Ishikawa (cell line): ENCODE results near the gene FGF12.

Experiments
- CEBPB ChIP-seq: IDR thresholded peaks from 2 replicates; pipeline ENCODE4 v1.6.1; 2012
- CREB1 ChIP-seq: IDR thresholded peaks from 2 replicates; pipeline ENCODE4 v1.6.1; 2012; ENCODE audit warnings: low read depth
- EGR1 ChIP-seq: IDR thresholded peaks from 2 replicates; pipeline ENCODE4 v1.6.1; 2012
- EP300 ChIP-seq: IDR thresholded peaks from 2 replicates; pipeline ENCODE4 v1.6.1; 2012; ENCODE audit warnings: borderline replicate concordance
- FOXM1 ChIP-seq: IDR thresholded peaks from 2 replicates; pipeline ENCODE4 v1.6.1; 2012; ENCODE audit warnings: low read depth, borderline replicate concordance
- NFIC ChIP-seq: IDR thresholded peaks from 2 replicates; pipeline ENCODE4 v1.6.1; 2012
- RAD21 ChIP-seq: IDR thresholded peaks from 2 replicates; pipeline ENCODE4 v1.6.1; 2012; ENCODE audit warnings: low read depth
- TAF1 ChIP-seq: IDR thresholded peaks from 2 replicates; pipeline ENCODE4 v1.6.1; 2012; ENCODE audit warnings: low read depth, mild to moderate bottlenecking
- TCF12 ChIP-seq: IDR thresholded peaks from 2 replicates; pipeline ENCODE4 v1.6.1; 2012; ENCODE audit warnings: low read depth
- TEAD4 ChIP-seq: IDR thresholded peaks from 2 replicates; pipeline ENCODE4 v1.6.1; 2012
- YY1 ChIP-seq: IDR thresholded peaks from 2 replicates; pipeline ENCODE4 v1.6.1; 2012; ENCODE audit warnings: low read depth
- ZBTB7A ChIP-seq: IDR thresholded peaks from 2 replicates; pipeline ENCODE4 v1.6.1; 2012; ENCODE audit warnings: low read depth
- TF ChIP-seq, protein P1 (sequence below): IDR thresholded peaks from 2 replicates; pipeline ENCODE4 v1.6.1; 2012; ENCODE audit warnings: low read depth, mild to moderate bottlenecking
- TF ChIP-seq, protein P2 (sequence below): IDR thresholded peaks from 2 replicates; pipeline ENCODE4 v1.6.1; 2012
- TF ChIP-seq, protein P3 (sequence below): IDR thresholded peaks from 2 replicates; pipeline ENCODE4 v1.6.1; 2012

Gene FGF12

DNA sequence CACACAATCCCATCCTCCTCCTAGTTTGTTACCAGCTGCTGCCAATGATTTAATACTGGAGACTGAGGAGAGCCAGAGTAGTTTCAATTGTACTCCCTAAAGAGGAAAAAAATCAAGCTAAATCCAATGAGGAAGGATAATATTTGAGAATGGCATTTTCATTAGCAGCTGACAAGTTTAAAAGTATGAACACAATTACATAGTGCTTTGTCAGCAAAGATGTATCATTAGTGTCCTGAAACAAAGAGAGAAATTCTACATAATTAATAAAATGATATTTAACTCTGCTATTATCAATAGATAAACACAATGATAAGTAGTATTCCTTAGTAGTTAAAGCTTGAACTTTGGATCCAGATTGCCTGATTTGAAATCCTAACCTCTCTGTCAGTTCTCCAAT is 163.9 kb downstream of the FGF12 start:
- TF ChIP-seq RAD21 (no peak), EGR1 (no peak), CEBPB (no peak), CREB1 (no peak), FOXM1 (no peak), EP300 (no peak), TEAD4 (no peak), YY1 (no peak), TAF1 (no peak), TCF12 (no peak), ZBTB7A (no peak), NFIC (no peak)
- TF ChIP-seq, protein P1, sequence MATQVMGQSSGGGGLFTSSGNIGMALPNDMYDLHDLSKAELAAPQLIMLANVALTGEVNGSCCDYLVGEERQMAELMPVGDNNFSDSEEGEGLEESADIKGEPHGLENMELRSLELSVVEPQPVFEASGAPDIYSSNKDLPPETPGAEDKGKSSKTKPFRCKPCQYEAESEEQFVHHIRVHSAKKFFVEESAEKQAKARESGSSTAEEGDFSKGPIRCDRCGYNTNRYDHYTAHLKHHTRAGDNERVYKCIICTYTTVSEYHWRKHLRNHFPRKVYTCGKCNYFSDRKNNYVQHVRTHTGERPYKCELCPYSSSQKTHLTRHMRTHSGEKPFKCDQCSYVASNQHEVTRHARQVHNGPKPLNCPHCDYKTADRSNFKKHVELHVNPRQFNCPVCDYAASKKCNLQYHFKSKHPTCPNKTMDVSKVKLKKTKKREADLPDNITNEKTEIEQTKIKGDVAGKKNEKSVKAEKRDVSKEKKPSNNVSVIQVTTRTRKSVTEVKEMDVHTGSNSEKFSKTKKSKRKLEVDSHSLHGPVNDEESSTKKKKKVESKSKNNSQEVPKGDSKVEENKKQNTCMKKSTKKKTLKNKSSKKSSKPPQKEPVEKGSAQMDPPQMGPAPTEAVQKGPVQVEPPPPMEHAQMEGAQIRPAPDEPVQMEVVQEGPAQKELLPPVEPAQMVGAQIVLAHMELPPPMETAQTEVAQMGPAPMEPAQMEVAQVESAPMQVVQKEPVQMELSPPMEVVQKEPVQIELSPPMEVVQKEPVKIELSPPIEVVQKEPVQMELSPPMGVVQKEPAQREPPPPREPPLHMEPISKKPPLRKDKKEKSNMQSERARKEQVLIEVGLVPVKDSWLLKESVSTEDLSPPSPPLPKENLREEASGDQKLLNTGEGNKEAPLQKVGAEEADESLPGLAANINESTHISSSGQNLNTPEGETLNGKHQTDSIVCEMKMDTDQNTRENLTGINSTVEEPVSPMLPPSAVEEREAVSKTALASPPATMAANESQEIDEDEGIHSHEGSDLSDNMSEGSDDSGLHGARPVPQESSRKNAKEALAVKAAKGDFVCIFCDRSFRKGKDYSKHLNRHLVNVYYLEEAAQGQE, result no peak
- TF ChIP-seq, protein P2, sequence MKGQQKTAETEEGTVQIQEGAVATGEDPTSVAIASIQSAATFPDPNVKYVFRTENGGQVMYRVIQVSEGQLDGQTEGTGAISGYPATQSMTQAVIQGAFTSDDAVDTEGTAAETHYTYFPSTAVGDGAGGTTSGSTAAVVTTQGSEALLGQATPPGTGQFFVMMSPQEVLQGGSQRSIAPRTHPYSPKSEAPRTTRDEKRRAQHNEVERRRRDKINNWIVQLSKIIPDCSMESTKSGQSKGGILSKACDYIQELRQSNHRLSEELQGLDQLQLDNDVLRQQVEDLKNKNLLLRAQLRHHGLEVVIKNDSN, result no peak
- TF ChIP-seq, protein P3, sequence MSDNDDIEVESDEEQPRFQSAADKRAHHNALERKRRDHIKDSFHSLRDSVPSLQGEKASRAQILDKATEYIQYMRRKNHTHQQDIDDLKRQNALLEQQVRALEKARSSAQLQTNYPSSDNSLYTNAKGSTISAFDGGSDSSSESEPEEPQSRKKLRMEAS, result no peak

DNA sequence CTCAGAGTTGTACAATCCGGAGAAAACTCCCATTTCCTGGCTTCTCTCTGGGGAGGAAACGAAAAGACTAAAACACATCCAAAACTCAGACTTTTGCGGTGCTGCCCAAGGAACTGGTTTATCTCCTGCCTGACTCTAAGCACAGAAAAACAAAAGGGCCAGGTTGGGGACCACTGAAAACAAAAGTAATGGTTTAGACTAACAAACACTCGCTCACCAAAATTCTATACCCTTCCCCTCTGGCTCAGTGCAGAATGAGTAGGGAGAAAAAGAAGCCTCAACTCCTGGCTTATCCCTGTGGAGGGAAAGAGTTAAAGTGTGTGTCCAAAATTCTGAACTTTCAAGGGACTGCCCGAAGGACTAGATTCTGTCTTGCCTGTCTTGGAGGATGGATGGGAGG is 173.6 kb downstream of the FGF12 start:
- TF ChIP-seq CREB1 (no peak), RAD21 (no peak), EGR1 (no peak), FOXM1 (no peak), TEAD4 (no peak), TAF1 (no peak), NFIC (no peak), YY1 (no peak), ZBTB7A (no peak), TCF12 (no peak), EP300 (no peak), CEBPB (no peak)
- TF ChIP-seq, protein P3, result no peak
- TF ChIP-seq, protein P1, result no peak
- TF ChIP-seq, protein P2, result no peak

DNA sequence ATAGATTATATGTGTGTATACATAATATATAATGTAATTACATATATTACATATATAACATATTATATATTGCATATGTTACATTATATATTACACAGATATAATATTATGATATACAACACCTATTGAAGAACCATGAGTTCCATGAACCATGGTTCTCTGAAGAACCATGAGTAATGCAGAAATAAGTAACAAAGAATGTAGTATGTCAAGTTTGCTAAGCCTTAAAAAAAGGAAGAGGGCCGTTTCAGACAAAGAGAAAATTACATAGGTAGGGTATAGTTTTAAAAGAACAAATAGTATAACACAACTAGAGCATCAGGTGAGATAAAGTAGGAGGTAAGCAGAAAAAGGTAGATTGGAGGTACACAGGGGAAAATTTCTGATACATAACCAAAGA is 177.0 kb downstream of the FGF12 start:
- TF ChIP-seq, protein P1, result no peak
- TF ChIP-seq CEBPB (no peak), YY1 (no peak), ZBTB7A (no peak)
- TF ChIP-seq, protein P2, result no peak

DNA sequence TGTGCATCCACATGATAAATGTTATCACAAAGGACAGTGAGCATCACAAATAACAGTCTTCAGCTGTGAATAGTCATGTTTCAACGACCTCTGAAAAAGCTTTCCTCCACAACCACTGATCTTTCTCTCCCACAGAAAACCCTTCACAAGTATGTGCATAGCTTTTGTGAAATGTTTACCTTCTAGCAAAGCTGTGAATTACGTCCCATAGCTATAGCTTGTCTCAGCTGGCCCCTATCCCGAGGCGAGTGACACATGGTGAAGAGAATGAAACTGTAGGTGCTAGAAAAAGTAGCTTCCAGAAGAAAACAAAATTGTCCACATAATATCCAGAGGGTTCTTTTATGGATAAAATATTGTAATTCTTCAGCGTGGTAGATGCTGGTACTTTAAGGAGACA is 182.0 kb downstream of the FGF12 start:
- TF ChIP-seq NFIC (no peak), TAF1 (no peak), ZBTB7A (no peak), FOXM1 (no peak), EP300 (no peak), CEBPB (no peak), EGR1 (no peak), TEAD4 (no peak), RAD21 (no peak)
- TF ChIP-seq, protein P1, result no peak
- TF ChIP-seq, protein P3, result no peak
